HG03442 (cell line): Measurements from ENCODE around the gene CEMIP2.

Experiments used
- ATAC-seq: cut with Tn5 transposase; IDR thresholded peaks from one replicate; pipeline ENCODE4 v1.9.1; 2021; ENCODE audit warnings: mild to moderate bottlenecking, moderate library complexity; ENCODE audit not compliant: unreplicated experiment

Gene CEMIP2

GRCh38 chr9:71647094-71647591, 121.2 kb downstream of the CEMIP2 start:
- peak; percentile 65 for ATAC-seq

DNA sequence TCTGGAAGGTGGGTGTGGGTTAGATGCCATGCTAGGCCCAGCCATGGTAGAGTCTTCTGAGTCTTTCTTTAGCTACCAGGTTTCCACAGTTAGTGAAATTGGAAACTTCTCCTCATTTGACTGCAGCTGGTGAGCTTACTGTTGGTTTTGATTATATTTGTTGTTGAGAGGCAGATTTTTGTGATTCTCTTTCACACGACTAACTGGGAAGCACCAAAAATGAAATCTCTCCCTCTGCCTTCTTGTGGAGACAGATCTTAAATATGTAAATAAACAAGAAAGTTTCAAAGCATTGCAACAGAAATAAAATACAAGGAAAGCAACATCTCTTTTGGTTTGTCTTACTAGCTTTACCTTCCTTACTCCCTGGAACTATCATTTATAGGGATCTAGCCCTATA, 122.2 kb downstream of the CEMIP2 start:
- no peak for ATAC-seq

- ATAC-seq, result no peak
Measured at GRCh38 chr9:71644819-71645362, 123.4 kb downstream of the CEMIP2 start.

GRCh38 chr9:71643330-71643729, 125.0 kb downstream of the CEMIP2 start:
- no peak for ATAC-seq

DNA sequence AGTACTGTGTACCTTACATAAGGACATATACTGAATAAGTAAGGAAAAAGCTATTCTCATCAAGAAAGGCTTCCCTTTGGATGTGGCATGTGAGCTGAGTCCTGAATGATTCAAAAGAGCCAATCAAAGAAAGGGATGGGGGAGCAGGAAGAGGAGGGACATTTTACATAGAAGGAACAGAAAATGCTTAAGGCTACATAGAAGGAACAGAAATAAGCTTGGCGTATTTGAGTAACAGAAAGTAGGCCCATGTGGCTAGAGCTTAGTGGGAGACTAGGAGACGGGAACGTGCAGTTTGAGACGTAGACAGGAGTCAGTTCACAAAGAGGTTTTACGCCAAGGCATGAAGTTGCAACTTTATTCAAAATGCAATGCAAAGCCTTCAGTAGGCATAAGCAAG, 126.3 kb downstream of the CEMIP2 start:
- ATAC-seq, result no peak

GRCh38 chr9:71638627-71639026, 129.7 kb downstream of the CEMIP2 start:
- no peak for ATAC-seq

- no peak for ATAC-seq
Measured at GRCh38 chr9:71637926-71638325, 130.4 kb downstream of the CEMIP2 start.

DNA sequence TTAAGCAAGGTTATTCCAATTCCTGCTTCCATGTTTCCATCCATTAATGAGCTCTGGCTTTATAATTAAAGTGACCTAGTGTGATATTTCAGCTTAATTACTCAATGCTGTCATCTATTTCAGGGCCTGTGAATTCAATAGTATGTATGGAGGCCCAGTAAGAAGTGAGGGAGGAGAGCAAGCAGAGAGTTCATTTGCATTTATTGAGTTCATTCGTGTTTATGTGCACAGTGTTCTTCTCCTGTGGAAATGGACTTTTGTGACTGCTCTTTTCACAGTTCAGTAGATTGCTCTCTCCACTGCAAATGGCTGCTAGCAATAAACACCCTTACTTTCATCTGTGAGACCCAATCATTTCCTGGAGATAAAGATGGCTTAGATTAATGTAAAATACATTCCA, 130.9 kb downstream of the CEMIP2 start:
- ATAC-seq, result no peak

DNA sequence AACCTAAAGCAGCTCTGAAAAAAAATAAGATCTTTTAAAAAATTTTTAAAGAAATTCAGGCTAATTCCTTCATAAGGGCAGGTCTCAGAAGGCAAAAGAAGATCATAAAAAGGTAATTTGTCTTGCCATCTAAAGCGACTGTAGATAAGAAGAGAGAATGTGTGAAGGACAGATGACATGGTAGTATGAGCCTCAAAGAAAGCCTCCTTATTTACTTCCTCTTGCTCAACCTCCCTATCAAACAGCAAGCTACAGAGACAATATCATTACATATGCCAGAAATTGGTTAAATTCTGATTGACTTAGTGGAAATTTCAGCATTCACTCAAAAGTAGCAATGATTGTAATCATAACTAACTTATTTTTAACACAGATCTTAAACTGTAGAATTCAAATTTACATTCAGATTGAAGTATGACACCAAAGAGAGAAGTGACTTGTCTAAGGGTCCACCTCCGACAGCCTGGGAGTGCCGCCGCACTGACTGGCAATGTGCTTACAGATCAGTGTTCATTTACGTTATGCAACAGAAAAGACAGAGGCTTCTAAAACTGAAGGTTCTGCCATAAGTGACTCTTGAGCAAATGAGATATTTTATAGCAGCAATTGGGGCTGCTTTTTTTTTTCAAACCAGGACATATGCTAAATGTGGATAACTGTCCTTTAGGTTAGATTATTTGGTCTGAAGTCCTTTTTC, 132.0 kb downstream of the CEMIP2 start:
- no peak for ATAC-seq

GRCh38 chr9:71634752-71635151, 133.6 kb downstream of the CEMIP2 start:
- ATAC-seq, result no peak
